Muscle of arm (tissue), 12 donors: ENCODE measurements around the gene RGL2. TPM values are rescaled to one million over a fixed set of nuclear protein-coding genes. Genes with fewer than 3 reads are reported as not detected.
A peak's percentile ranks its signal among the peaks of the same experiment; 100 is the strongest.

ENCODE experiments used
- DNase-seq: peaks from one replicate; pipeline ENCODE4 v3.0.0-alpha.2; 2013
- polyA plus RNA-seq, 12 donors: library from polyadenylated mRNA; unstranded; fragments of 120-200 nt; gene quantifications; one replicate each; pipeline ENCODE4 v1.2.1, GENCODE V29; 2013; ENCODE audit not compliant: insufficient read length in 12 of 12

RGL2 gene
- polyA plus RNA-seq, 12 donors, result 43.6 to 81.3 (median 52.1) TPM; not detected in 1

- peak; percentile 45 for DNase-seq
Measured at GRCh38 chr6:33317419-33317668, 18.6 kb upstream of the RGL2 start.

GRCh38 chr6:33316603-33317418 lies 18.1 kb upstream of the RGL2 start:
- DNase-seq, result no peak

GRCh38 chr6:33315793-33316602 lies 17.3 kb upstream of the RGL2 start:
- DNase-seq, result no peak

- no peak for DNase-seq
Measured at GRCh38 chr6:33314943-33315792, 16.4 kb upstream of the RGL2 start.

GRCh38 chr6:33314515-33314942 lies 15.8 kb upstream of the RGL2 start:
- DNase-seq, result peak; percentile 78

- DNase-seq, result peak; percentile 75
Measured at GRCh38 chr6:33313709-33314514, 15.2 kb upstream of the RGL2 start, which contains the start of gene TAPBP. Gene TAPBP (minus strand): TSS chr6:33314078. CDS start chr6:33314041, 37 bp downstream.

GRCh38 chr6:33313105-33313708 lies 14.5 kb upstream of the RGL2 start:
- DNase-seq, result peak; percentile 51

- DNase-seq, result no peak
Measured at GRCh38 chr6:33312361-33313104, 13.8 kb upstream of the RGL2 start.

- DNase-seq, result no peak
Measured at GRCh38 chr6:33306356-33306755, 7.6 kb upstream of the RGL2 start.

GRCh38 chr6:33305052-33305451 lies 6.3 kb upstream of the RGL2 start:
- DNase-seq, result no peak

- no peak for DNase-seq
Measured at GRCh38 chr6:33304216-33304615, 5.5 kb upstream of the RGL2 start.

- DNase-seq, result no peak
Measured at GRCh38 chr6:33301877-33302276, 3.1 kb upstream of the RGL2 start.

GRCh38 chr6:33299237-33299944 lies 649 bp upstream of the RGL2 start:
- peak; percentile 94 for DNase-seq

GRCh38 chr6:33297956-33298772 lies 578 bp downstream of the RGL2 start:
- DNase-seq, result peak; percentile 87

- no peak for DNase-seq
Measured at GRCh38 chr6:33297406-33297955, 1.3 kb downstream of the RGL2 start.

GRCh38 chr6:33296797-33297405 lies 1.8 kb downstream of the RGL2 start:
- DNase-seq, result no peak

- DNase-seq, result no peak
Measured at GRCh38 chr6:33295621-33296369, 2.9 kb downstream of the RGL2 start.
